Fibroblast of villous mesenchyme (primary cell): ENCODE measurements around the gene LAMB2. TPM values are rescaled to one million over a fixed set of nuclear protein-coding genes. Genes with fewer than 3 reads are reported as not detected.

Experiments
- DNase-seq: peaks from one replicate; pipeline ENCODE4 v3.0.0-alpha.2; 2010; ENCODE audit warnings: low read depth
- H3K4me3 ChIP-seq: 2 replicates; pipeline ENCODE4 v1.5.1; 2011; ENCODE audit warnings: low read depth, mild to moderate bottlenecking, low read length
- CTCF ChIP-seq: IDR thresholded peaks from 2 replicates; pipeline ENCODE4 v1.5.1; 2012; ENCODE audit warnings: low read depth, mild to moderate bottlenecking, low read length; ENCODE audit not compliant: insufficient read depth
- total RNA-seq: library from RNA; depleted of rRNA; stranded (reverse); fragments of >200 nt; gene quantifications from 2 replicates; pipeline ENCODE4 v1.2.3, GENCODE V29; 2012

LAMB2 gene
- total RNA-seq, result 369 and 378 TPM in 2 replicates

- peak; percentile 86 for DNase-seq
- H3K4me3 ChIP-seq, result peak within 1 kb of the TSS; percentile 63
- TF ChIP-seq CTCF, result peak; percentile 18
These were observed at the start of gene LAMB2 for GRCh38 chr3:49132437-49133225. LAMB2 (minus strand) TSS chr3:49133050; CDS start chr3:49132867, 183 bp downstream.

GRCh38 chr3:49181351-49181750 lies 48.5 kb upstream of the LAMB2 start:
- no peak for TF ChIP-seq CTCF
- H3K4me3 ChIP-seq, result no peak overlapping the region
- DNase-seq, result no peak

DNA sequence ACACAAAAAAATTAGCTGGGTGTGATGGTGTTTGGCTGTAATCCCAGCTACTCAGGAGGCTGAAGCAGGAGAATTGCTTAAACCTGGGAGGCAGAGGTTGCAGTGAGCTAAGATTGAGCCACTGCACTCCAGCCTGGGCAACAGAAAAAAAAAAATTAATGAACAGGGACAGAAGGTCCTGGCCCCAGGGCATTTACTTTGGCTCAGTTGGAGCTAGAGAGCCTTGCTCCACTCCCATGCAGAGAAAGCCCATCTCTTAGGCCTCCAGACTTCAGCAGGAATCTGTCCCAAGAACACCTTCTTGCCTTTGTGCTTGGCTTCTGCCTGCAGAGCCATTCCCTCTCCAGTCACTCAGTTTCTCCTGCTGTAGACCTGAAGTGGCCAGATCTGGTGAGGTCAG lies 47.3 kb upstream of the LAMB2 start:
- no peak overlapping the region for H3K4me3 ChIP-seq
- no peak for DNase-seq
- no peak for TF ChIP-seq CTCF

- no peak for DNase-seq
- H3K4me3 ChIP-seq, result no peak overlapping the region
- TF ChIP-seq CTCF, result no peak
These were observed 44.2 kb upstream of the LAMB2 start for GRCh38 chr3:49177073-49177472.

DNA sequence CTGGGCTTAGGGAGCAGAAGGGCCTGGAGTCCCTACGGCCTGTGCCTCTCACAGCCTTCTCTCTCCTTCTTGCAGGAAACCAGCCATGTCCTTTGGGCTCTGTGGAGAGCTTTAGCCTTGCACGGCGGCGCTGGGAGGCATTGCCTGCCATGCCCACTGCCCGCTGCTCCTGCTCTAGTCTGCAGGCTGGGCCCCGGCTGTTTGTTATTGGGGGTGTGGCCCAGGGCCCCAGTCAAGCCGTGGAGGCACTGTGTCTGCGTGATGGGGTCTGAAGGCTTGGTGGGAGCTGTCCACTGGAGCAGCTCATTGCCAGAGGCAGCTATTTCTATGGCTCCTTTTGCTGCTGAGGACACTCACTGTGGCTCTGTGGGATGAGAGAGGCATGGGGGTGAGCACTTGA lies 42.7 kb upstream of the LAMB2 start:
- no peak for DNase-seq
- no peak overlapping the region for H3K4me3 ChIP-seq
- no peak for TF ChIP-seq CTCF

GRCh38 chr3:49174397-49174985 lies 41.6 kb upstream of the LAMB2 start:
- no peak for DNase-seq
- TF ChIP-seq CTCF, result no peak
- H3K4me3 ChIP-seq, result no peak overlapping the region
